ENCODE measurements around the gene FAHD2A.
"Not testable (repeated sequence)": the region's sequence is repeated elsewhere in the genome, so short reads cannot be mapped to it uniquely, and the experiment has no call there.

- not testable (repeated sequence) for TF ChIP-seq POLR2A, POLR2AphosphoS5, SPI1 (IDR thresholded peaks at IDR 0.05; ENCODE audit: low read depth, low read length)
These were observed 31.5 kb downstream of the FAHD2A start for GRCh38 chr2:95433973-95434372.
